Measurements from ENCODE around the gene ADSS1. TPM values are rescaled to one million over a fixed set of nuclear protein-coding genes. Genes with fewer than 3 reads are reported as not detected.

The ADSS1 gene
- polyA plus RNA-seq, 1 of the 3 experiments (the other 2 are of a cell fraction) = 14.3 TPM

- no peak for DNase-seq
- Histone ChIP-seq H3K9me3 (no peaks in the 10 kb centered on the region), H3K36me3 (replicated peaks in 1 of 2; ENCODE audit: control insufficient read depth in 1 of 2, insufficient read depth in 2 of 2, low read length in 1 of 2) (peaks cover 3 to 18% of the 10 kb centered on the region in 2 experiments), H4K20me1 (ENCODE audit: insufficient read depth) (peaks cover 82% of the 10 kb centered on the region), H3K4me1 (ENCODE audit: control insufficient read depth in 1 of 2, insufficient read depth in 2 of 2, low read depth in 1 of 2, low read length in 1 of 2) (peaks cover 7 to 29% of the 10 kb centered on the region in 2 experiments; a peak in 2 of 4 replicates), H3K4me3 (ENCODE audit: low read depth in 2 of 2, low read length in 1 of 2) (no peak overlapping the region), H3K27me3 (ENCODE audit: insufficient read depth) (no peaks in the 10 kb centered on the region), H3K4me2 (no peak overlapping the region), H3K9ac (no peak overlapping the region), H3F3A (replicated peaks; ENCODE audit: insufficient read depth) (no peaks in the 10 kb centered on the region), H3K27ac (ENCODE audit: low read depth in 2 of 2, low read length in 1 of 2) (no peak overlapping the region; a peak in 1 of 4 replicates), H3K79me2 (ENCODE audit: insufficient read depth) (peaks cover 84% of the 10 kb centered on the region), H2AFZ (ENCODE audit: low read depth) (no peak overlapping the region), H3K9me2 (no peaks in the 10 kb centered on the region)
- WGBS (ENCODE audit: low lambda C conversion rate) = 90% methylated on average over 5 of the region's 6 CpGs
- TF ChIP-seq TCF12 (IDR thresholded peaks at IDR 0.05) (no peak), NRF1 (IDR thresholded peaks at IDR 0.05; ENCODE audit: low read depth, low read length) (no peak), FOXM1 (IDR thresholded peaks at IDR 0.05; ENCODE audit: low read depth) (no peak), RXRA (IDR thresholded peaks at IDR 0.05; ENCODE audit: borderline replicate concordance, low read depth) (no peak), MEF2A (IDR thresholded peaks at IDR 0.05; ENCODE audit: borderline replicate concordance, low read depth) (no peak), GABPA (IDR thresholded peaks at IDR 0.05; ENCODE audit: low read depth) (no peak), CTCF (IDR thresholded peaks at IDR 0.05) (no peak), TAF1 (IDR thresholded peaks at IDR 0.05; ENCODE audit: borderline replicate concordance, low read depth, low read length) (no peak)
- TF ChIP-seq, protein P1, sequence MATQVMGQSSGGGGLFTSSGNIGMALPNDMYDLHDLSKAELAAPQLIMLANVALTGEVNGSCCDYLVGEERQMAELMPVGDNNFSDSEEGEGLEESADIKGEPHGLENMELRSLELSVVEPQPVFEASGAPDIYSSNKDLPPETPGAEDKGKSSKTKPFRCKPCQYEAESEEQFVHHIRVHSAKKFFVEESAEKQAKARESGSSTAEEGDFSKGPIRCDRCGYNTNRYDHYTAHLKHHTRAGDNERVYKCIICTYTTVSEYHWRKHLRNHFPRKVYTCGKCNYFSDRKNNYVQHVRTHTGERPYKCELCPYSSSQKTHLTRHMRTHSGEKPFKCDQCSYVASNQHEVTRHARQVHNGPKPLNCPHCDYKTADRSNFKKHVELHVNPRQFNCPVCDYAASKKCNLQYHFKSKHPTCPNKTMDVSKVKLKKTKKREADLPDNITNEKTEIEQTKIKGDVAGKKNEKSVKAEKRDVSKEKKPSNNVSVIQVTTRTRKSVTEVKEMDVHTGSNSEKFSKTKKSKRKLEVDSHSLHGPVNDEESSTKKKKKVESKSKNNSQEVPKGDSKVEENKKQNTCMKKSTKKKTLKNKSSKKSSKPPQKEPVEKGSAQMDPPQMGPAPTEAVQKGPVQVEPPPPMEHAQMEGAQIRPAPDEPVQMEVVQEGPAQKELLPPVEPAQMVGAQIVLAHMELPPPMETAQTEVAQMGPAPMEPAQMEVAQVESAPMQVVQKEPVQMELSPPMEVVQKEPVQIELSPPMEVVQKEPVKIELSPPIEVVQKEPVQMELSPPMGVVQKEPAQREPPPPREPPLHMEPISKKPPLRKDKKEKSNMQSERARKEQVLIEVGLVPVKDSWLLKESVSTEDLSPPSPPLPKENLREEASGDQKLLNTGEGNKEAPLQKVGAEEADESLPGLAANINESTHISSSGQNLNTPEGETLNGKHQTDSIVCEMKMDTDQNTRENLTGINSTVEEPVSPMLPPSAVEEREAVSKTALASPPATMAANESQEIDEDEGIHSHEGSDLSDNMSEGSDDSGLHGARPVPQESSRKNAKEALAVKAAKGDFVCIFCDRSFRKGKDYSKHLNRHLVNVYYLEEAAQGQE (IDR thresholded peaks at IDR 0.05; ENCODE audit: low read depth, low read length) = no peak
- TF ChIP-seq, protein P2, sequence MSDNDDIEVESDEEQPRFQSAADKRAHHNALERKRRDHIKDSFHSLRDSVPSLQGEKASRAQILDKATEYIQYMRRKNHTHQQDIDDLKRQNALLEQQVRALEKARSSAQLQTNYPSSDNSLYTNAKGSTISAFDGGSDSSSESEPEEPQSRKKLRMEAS (IDR thresholded peaks at IDR 0.05; ENCODE audit: low read depth) = no peak
- TF ChIP-seq, protein P3, sequence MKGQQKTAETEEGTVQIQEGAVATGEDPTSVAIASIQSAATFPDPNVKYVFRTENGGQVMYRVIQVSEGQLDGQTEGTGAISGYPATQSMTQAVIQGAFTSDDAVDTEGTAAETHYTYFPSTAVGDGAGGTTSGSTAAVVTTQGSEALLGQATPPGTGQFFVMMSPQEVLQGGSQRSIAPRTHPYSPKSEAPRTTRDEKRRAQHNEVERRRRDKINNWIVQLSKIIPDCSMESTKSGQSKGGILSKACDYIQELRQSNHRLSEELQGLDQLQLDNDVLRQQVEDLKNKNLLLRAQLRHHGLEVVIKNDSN (IDR thresholded peaks at IDR 0.05; ENCODE audit: borderline replicate concordance, low read depth) = no peak
- ChIA-PET CTCF (interaction anchor here (0.6 to 6.3 kb wide), 3 partner anchors 13 to 60 kb away, joined by 3 to 33 read pairs (median 4); no protein-coding TSS in a partner anchor), POLR2A (no interaction called here)
Measured at GRCh38 chr14:104695660-104696000, 28.4 kb upstream of the ADSS1 start.

Measured in SK-N-SH (cell line).